HFF-Myc (cell line): ENCODE data around the gene MAGEA12.
"Not testable (repeated sequence)": the region's sequence is repeated elsewhere in the genome, so short reads cannot be mapped to it uniquely, and the experiment has no call there.

Source experiments
- DNase-seq: peaks from one replicate; pipeline ENCODE4 v3.0.0-alpha.2; 2011; ENCODE audit warnings: low read depth; ENCODE audit errors: extremely low read depth
- H3K4me3 ChIP-seq: replicated peaks from 2 replicates; pipeline ENCODE4 v1.5.1; 2011; ENCODE audit warnings: low read depth, mild to moderate bottlenecking, control low read depth, low read length
- CTCF ChIP-seq: IDR thresholded peaks from 2 replicates; pipeline ENCODE4 v1.5.1; 2012; ENCODE audit warnings: mild to moderate bottlenecking, low read depth, low read length, control low read depth; ENCODE audit errors: missing control alignments

Gene MAGEA12

GRCh38 chrX:152735101-152735500, 1.5 kb downstream of the MAGEA12 start:
- DNase-seq: no peak
- no peak overlapping the region for H3K4me3 ChIP-seq
- no peak for TF ChIP-seq CTCF

- DNase-seq: no peak
- TF ChIP-seq CTCF: no peak
- no peak overlapping the region for H3K4me3 ChIP-seq
These were observed 2.4 kb downstream of the MAGEA12 start for GRCh38 chrX:152735860-152736511.

GRCh38 chrX:152736528-152736927, 3.0 kb downstream of the MAGEA12 start:
- not testable (repeated sequence) for H3K4me3 ChIP-seq

GRCh38 chrX:152738560-152738959, 5.0 kb downstream of the MAGEA12 start:
- H3K4me3 ChIP-seq: no peak overlapping the region
- no peak for DNase-seq
- TF ChIP-seq CTCF: no peak

More at GRCh38 chrX:152736528-152736927, 3.0 kb downstream of the MAGEA12 start:
- not testable (repeated sequence) for DNase-seq

- not testable (repeated sequence) for DNase-seq
These were observed 20.4 kb downstream of the MAGEA12 start, which contains the start of gene MAGEA2 for GRCh38 chrX:152753686-152754650. TSS of gene MAGEA2 (minus strand) at chrX:152753842. CDS start at chrX:152751363, 2,479 bp downstream.

GRCh38 chrX:152754871-152755270, 21.3 kb downstream of the MAGEA12 start:
- not testable (repeated sequence) for DNase-seq, H3K4me3 ChIP-seq

More at GRCh38 chrX:152753686-152754650, 20.4 kb downstream of the MAGEA12 start, which contains the start of gene MAGEA2:
- H3K4me3 ChIP-seq: not testable (repeated sequence)

- not testable (repeated sequence) for H3K4me3 ChIP-seq, DNase-seq
These were observed 25.4 kb downstream of the MAGEA12 start, which contains the start of gene CSAG3 for GRCh38 chrX:152758918-152759317. TSS of gene CSAG3 (plus strand) at chrX:152759218.

GRCh38 chrX:152759544-152759943, 26.0 kb downstream of the MAGEA12 start:
- H3K4me3 ChIP-seq, DNase-seq: not testable (repeated sequence)

- not testable (repeated sequence) for DNase-seq, H3K4me3 ChIP-seq
These were observed 28.0 kb downstream of the MAGEA12 start for GRCh38 chrX:152761582-152761981.

GRCh38 chrX:152766562-152766961, 33.0 kb downstream of the MAGEA12 start:
- DNase-seq, H3K4me3 ChIP-seq: not testable (repeated sequence)

GRCh38 chrX:152769549-152770289, 36.2 kb downstream of the MAGEA12 start, which contains the start of gene MAGEA6:
TSS of gene MAGEA6 (minus strand) at chrX:152769689. CDS start at chrX:152767650, 2,039 bp downstream.
- DNase-seq, H3K4me3 ChIP-seq: not testable (repeated sequence)

- not testable (repeated sequence) for DNase-seq, H3K4me3 ChIP-seq
These were observed 53.5 kb downstream of the MAGEA12 start for GRCh38 chrX:152787062-152787461.
